ENCODE data around the gene EPHB2. TPM values are rescaled to one million over a fixed set of nuclear protein-coding genes. Genes with fewer than 3 reads are reported as not detected.
"Not testable (repeated sequence)": the region's sequence is repeated elsewhere in the genome, so short reads cannot be mapped to it uniquely, and the experiment has no call there.

The EPHB2 gene
- polyA plus RNA-seq, 2 of the 4 experiments (the other 2 are of a cell fraction), result 13.0 to 35.3 TPM

GRCh38 chr1:22833699-22834098, 123.1 kb downstream of the EPHB2 start:
- H3K4me1 ChIP-seq, result peaks cover 49% of the 10 kb centered on the region
- ChIA-PET CTCF (no interaction called here), POLR2A (no interaction called here)

GRCh38 chr1:22834420-22834819, 123.8 kb downstream of the EPHB2 start:
- ATAC-seq; DNase-seq (ENCODE audit: low read depth in 1 of 2, low spot score in 1 of 2); H3K4me3 ChIP-seq; H3K27ac ChIP-seq; H3K9me3 ChIP-seq; POLR2A ChIA-PET; CTCF ChIA-PET; FAIRE-seq: not testable (repeated sequence)
- Histone ChIP-seq H3K4me1 (peaks cover 42% of the 10 kb centered on the region), H3K4me2 (peak overlapping the region; percentile 23; the same call in 1 of the 3 replicates)
- 54% methylated on average over 2 of the region's 2 CpGs for WGBS (ENCODE audit: missing lambda C conversion rate)

More at GRCh38 chr1:22833699-22834098, 123.1 kb downstream of the EPHB2 start:
- no peak for DNase-seq (ENCODE audit: low read depth in 1 of 2, low spot score in 1 of 2)
- TF ChIP-seq MAFK (IDR thresholded peaks at IDR 0.05; ENCODE audit: partially characterized antibody) (peak; percentile 19), SREBF2 (IDR thresholded peaks at IDR 0.05) (no peak)
- no peak for FAIRE-seq
- Histone ChIP-seq H3K4me2 (no peak overlapping the region), H3K4me3 (no peak overlapping the region), H3K27ac (no peak overlapping the region), H3K9me3 (no peaks in the 10 kb centered on the region)
- WGBS (ENCODE audit: missing lambda C conversion rate), result 86% methylated on average over 1 of the region's 1 CpG
- no peak for ATAC-seq

GRCh38 chr1:22835636-22836319, 125.1 kb downstream of the EPHB2 start:
- WGBS (ENCODE audit: missing lambda C conversion rate), result 92% methylated on average over 18 of the region's 24 CpGs
- DNase-seq (ENCODE audit: low read depth in 1 of 2, low spot score in 1 of 2) (no peak), FAIRE-seq (no peak), ATAC-seq (no peak)
- Histone ChIP-seq H3K4me1 (peaks cover 36% of the 10 kb centered on the region), H3K4me2 (no peak overlapping the region), H3K27ac (no peak overlapping the region), H3K4me3 (no peak overlapping the region), H3K9me3 (no peaks in the 10 kb centered on the region)
- CTCF ChIA-PET, result interaction anchor here (1.4 kb wide), 1 partner anchor 18 kb away, joined by 4 read pairs; no protein-coding TSS in a partner anchor
- no peak for TF ChIP-seq CEBPB (IDR thresholded peaks at IDR 0.05)
- no peak for TF ChIP-seq TFCP2L1 (CRISPR knock-in tag; IDR thresholded peaks at IDR 0.05)
- no peak for TF ChIP-seq E2F6 (IDR thresholded peaks at IDR 0.05; ENCODE audit: borderline replicate concordance, low read depth)
- TF ChIP-seq TP53 (CRISPR knock-in tag; IDR thresholded peaks at IDR 0.05), result no peak
- TF ChIP-seq GATA3 (IDR thresholded peaks at IDR 0.05; ENCODE audit: borderline replicate concordance), result no peak
- TF ChIP-seq HOXA7 (CRISPR knock-in tag; IDR thresholded peaks at IDR 0.05), result no peak
- no peak for TF ChIP-seq NR3C1 (IDR thresholded peaks at IDR 0.05)
- TF ChIP-seq HOXB5 (CRISPR knock-in tag; IDR thresholded peaks at IDR 0.05), result no peak
- TF ChIP-seq FOXS1 (CRISPR knock-in tag; IDR thresholded peaks at IDR 0.05), result no peak
- TF ChIP-seq, protein P1, sequence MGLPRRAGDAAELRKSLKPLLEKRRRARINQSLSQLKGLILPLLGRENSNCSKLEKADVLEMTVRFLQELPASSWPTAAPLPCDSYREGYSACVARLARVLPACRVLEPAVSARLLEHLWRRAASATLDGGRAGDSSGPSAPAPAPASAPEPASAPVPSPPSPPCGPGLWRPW (IDR thresholded peaks at IDR 0.05), result no peak
- POLR2A ChIA-PET, result no interaction called here

DNA sequence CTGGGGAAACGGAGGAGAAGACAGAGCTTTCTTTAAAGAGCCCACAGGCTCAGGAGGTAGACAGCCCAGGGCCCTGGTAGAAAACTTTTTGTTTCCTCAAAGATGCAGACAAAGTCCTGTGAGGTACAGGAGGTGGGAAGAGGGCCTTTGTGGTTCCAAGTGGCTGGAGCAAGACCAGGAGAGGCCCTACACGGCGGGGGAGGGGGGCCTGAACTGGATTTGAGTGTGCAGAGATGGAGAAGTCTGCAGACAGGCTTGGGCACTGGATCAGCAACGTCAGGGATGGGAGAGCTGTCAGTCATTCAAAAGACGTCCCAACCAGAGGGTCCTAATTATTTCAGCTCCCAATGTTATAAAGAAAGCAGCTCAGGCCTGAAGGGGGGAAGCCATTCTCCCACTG, 126.2 kb downstream of the EPHB2 start:
- TF ChIP-seq CBX2 (IDR thresholded peaks at IDR 0.05; ENCODE audit: borderline replicate concordance, low read depth) (no peak), RNF2 (IDR thresholded peaks at IDR 0.05; ENCODE audit: borderline replicate concordance, low read depth) (no peak), CHD2 (IDR thresholded peaks at IDR 0.05; ENCODE audit: low read length, partially characterized antibody) (no peak), HOXA7 (CRISPR knock-in tag; IDR thresholded peaks at IDR 0.05) (no peak), RFX5 (IDR thresholded peaks at IDR 0.05) (no peak), KDM5A (IDR thresholded peaks at IDR 0.05) (no peak), RARB (CRISPR knock-in tag; IDR thresholded peaks at IDR 0.05) (no peak), FOXS1 (CRISPR knock-in tag; IDR thresholded peaks at IDR 0.05) (no peak), CHD4 (IDR thresholded peaks at IDR 0.05; ENCODE audit: borderline replicate concordance) (no peak), NR3C1 (IDR thresholded peaks at IDR 0.05) (no peak), CEBPB (IDR thresholded peaks at IDR 0.05) (no peak)
- TF ChIP-seq, protein P2, sequence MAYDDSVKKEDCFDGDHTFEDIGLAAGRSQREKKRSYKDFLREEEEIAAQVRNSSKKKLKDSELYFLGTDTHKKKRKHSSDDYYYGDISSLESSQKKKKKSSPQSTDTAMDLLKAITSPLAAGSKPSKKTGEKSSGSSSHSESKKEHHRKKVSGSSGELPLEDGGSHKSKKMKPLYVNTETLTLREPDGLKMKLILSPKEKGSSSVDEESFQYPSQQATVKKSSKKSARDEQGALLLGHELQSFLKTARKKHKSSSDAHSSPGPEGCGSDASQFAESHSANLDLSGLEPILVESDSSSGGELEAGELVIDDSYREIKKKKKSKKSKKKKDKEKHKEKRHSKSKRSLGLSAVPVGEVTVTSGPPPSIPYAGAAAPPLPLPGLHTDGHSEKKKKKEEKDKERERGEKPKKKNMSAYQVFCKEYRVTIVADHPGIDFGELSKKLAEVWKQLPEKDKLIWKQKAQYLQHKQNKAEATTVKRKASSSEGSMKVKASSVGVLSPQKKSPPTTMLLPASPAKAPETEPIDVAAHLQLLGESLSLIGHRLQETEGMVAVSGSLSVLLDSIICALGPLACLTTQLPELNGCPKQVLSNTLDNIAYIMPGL (CRISPR knock-in tag; IDR thresholded peaks at IDR 0.05; ENCODE audit: borderline replicate concordance), result no peak
- H3K4me3 ChIP-seq, result no peak overlapping the region
- FAIRE-seq (no peak), DNase-seq (ENCODE audit: low read depth in 1 of 2, low spot score in 1 of 2) (no peak), ATAC-seq (no peak)
- POLR2A ChIA-PET, result no interaction called here
- WGBS (ENCODE audit: missing lambda C conversion rate), result 65% methylated on average over 5 of the region's 5 CpGs
- H3K9me3 ChIP-seq, result no peaks in the 10 kb centered on the region
- H3K27ac ChIP-seq, result no peak overlapping the region
- H3K4me2 ChIP-seq, result no peak overlapping the region
- CTCF ChIA-PET, result interaction anchor here (0.6 to 2.5 kb wide), 4 partner anchors 11 to 132 kb away, joined by 3 to 6 read pairs (median 4); no protein-coding TSS in a partner anchor
- peaks cover 25% of the 10 kb centered on the region for H3K4me1 ChIP-seq
